GM13976 (cell line): ENCODE data around the gene GTPBP2.

ENCODE experiments used
- DNase-seq: peaks from one replicate; pipeline ENCODE4 v3.0.0; 2012; ENCODE audit warnings: low spot score
- in situ Hi-C: fragments of 300-500 bp; cut with MboI; formaldehyde crosslinking; loops from one replicate; pipeline ENCODE4 v1.12.0; 2022; ENCODE audit warnings: low sequenced_read_pairs, mixed read lengths, inconsistent platforms; ENCODE audit not compliant: unreplicated experiment
- TF ChIP-seq, protein P1 (sequence below): IDR thresholded peaks from 2 replicates; pipeline ENCODE4 v1.5.1; 2012; ENCODE audit warnings: borderline replicate concordance, mild to moderate bottlenecking; ENCODE audit not compliant: insufficient read depth; ENCODE audit errors: extremely low read depth, missing control alignments, control extremely low read depth

The GTPBP2 gene

DNA sequence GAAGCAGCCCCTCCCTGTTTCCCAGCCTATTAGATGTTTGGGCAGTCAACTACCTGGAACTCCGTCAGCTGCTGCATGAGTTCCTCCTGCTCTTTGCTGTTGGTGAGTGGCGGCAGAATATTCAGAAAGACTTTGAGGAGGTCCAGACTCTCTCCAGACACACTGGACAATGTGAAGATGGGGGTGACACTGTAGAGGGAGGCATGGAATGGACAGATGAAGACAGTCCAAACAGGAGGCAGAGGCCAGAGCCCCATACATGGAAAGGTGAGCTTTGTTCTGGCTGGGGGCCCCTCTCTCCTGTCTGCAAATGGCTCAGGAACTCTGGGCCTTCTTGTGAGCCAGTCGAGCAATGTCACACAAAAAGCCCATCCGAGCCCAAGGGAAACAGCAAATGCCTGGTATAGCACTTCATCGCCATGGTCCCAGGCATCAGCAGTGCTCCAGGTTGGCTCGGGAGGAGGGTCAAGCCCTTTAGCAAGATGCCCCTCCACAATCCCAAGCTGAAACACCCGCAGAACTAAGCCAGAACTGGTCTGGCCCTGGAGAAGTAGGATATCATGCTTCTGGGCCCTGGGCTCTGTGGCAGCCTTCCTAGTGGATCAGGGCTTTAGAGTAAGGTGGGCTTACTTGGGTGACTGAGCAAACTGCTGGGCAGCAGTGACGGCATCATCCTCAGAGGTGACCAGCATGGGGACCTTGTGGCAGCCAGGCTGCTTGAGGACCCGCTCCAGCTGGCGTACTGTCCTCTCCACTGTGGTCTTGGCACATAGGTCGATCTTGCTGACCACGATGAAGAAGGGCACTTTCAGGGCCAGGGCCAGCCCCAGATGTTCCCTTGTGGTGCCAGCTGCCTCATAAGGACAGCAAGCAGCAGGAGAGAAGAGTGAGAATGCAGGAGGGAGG is 4.9 kb downstream of the GTPBP2 start:
- DNase-seq = no peak
- TF ChIP-seq, protein P1, sequence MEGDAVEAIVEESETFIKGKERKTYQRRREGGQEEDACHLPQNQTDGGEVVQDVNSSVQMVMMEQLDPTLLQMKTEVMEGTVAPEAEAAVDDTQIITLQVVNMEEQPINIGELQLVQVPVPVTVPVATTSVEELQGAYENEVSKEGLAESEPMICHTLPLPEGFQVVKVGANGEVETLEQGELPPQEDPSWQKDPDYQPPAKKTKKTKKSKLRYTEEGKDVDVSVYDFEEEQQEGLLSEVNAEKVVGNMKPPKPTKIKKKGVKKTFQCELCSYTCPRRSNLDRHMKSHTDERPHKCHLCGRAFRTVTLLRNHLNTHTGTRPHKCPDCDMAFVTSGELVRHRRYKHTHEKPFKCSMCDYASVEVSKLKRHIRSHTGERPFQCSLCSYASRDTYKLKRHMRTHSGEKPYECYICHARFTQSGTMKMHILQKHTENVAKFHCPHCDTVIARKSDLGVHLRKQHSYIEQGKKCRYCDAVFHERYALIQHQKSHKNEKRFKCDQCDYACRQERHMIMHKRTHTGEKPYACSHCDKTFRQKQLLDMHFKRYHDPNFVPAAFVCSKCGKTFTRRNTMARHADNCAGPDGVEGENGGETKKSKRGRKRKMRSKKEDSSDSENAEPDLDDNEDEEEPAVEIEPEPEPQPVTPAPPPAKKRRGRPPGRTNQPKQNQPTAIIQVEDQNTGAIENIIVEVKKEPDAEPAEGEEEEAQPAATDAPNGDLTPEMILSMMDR = no peak
- in situ Hi-C loops = no loop called here

DNA sequence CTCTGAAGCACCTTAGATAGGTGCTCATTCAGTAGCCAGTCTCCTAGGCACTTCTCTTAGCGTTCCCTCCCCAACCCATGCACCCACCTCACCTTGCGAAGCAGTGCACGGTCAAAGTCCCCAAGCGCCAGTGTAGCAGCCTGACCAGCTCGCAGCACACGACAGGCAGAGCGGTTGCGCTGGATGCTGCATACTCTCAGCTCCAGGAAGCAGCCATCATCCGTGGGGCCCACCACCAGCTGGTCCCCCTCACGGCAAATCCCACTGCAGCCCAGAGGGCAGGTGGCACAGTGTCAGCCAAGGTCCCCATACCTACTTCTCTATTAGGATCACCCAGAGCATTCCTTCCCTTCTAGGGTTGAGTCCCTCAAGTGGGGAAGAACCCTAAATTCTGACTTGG is 6.5 kb downstream of the GTPBP2 start:
- TF ChIP-seq, protein P1 = no peak
- in situ Hi-C loops = no loop called here

DNA sequence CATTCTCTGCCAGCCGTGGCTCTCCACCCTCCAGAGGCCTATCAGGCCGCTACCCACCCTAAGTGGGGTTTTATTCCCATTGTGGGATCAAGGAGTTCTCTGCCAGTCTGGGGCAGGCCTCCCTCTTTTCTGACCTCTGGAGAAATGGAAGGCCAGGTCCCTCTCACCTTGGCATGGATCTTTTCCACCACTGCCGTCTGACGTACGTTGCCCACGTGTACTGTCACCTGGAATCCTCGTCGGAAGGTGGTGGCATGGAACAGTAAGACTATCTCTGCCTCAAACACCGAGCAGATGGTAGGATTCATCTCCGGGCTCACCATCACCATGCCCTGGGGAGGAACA is 7.3 kb downstream of the GTPBP2 start:
- no peak for DNase-seq
- TF ChIP-seq, protein P1 = no peak
- in situ Hi-C loops = no loop called here

More for the DNA sequence above, 6.5 kb downstream of the GTPBP2 start:
- DNase-seq = no peak

DNA sequence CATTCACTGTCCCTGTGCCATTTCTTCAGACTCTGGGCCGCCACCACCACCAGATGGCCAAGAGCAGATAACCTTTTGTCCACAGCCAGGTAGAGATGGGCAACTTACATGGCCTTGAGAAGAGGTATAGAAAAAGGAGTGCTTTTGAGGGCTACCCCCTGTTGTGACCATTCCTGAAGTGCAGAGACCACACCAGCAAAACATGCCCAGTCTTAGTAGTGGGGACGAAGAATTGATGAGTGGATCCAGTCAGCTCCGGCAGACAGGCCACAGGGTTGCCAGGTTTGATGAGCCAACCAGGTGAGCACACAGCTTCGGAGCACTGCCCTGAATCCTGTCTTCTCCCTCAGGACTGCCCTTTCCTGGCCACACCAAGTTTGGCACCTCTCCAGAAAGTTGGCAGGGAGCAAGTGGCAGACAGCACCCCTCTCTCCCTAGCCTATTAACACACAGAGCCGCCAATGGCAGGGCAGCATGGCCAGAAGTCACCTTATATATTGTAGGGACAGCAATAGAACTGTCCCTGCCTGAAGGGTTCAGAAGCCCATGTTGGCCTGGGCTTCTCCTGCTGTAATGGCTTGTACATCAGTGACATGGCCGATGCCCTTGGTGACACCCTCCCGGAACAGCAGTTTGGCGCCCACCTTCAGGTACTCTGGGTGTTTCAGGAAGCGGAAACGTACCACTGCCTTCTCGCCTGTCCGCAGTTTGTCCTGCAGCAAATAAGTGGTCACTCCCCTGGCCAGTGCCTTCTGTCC is 7.8 kb downstream of the GTPBP2 start:
- TF ChIP-seq, protein P1 = no peak
- in situ Hi-C loops = no loop called here
- no peak for DNase-seq

DNA sequence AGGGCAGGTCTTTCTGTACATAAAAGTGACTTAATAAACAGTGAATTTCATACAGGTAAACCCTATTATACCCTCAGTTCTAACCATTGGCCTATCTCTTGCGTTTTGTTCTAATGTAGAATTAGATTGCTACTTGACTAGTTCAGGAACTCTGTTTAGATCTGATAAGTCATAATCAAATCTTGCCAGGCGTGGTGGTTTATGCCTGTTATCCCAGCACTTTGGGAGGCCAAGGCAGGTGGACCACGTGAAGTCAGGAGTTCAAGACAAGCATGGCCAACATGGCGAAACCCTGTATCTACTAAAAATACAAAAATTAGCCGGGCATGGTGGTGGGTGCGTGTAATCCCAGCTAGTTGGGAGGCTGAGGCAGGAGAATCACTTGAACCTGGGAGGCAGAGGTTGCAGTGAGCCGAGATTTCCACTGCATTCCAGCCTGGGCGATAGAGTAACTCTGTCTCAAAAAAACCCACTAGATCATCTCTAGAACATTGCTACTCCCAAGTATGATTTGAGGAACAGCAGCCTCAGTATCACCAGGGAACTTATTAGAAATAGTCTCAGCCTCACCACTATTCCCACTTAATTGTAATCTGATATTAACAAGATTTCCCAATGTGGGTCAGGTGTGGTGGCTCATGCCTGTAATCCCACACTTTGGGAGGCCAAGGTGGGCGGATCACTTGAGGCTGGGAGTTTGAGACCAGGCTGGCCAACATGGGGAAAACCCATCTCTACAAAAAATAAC is 12.2 kb downstream of the GTPBP2 start:
- DNase-seq = no peak
- TF ChIP-seq, protein P1 = no peak
- in situ Hi-C loops = no loop called here

DNA sequence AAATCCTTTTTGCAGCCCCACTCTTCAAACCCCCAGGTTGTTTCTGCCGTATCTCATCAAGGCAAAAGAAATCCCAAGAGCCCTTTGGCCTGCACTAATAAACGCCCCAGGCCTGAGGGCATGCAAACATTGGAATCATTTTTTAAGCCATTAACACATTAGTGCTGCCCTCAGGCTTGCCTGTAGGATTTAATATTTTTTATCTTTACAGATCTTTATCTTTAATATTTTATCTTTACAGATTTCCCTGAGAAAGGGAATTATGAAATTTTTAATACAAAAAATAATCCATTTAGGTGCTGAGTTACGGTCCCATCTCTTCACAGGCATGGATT is 14.7 kb downstream of the GTPBP2 start:
- in situ Hi-C loops = no loop called here
- DNase-seq = no peak
- TF ChIP-seq, protein P1 = no peak
